OCI-M2 (cell line): Measurements from ENCODE around the gene TEAD4.

Experiments
- DNase-seq: peaks from one replicate; lab custom pipeline; 2025; ENCODE audit not compliant: unreplicated experiment; lab: John Stamatoyannopoulos, UW

Gene TEAD4

GRCh38 chr12:3030821-3031429 is 71.7 kb downstream of the TEAD4 start:
- no peak for DNase-seq

- DNase-seq, result no peak
Observed at GRCh38 chr12:3032161-3032560, 73.0 kb downstream of the TEAD4 start.

GRCh38 chr12:3032770-3033538 is 73.8 kb downstream of the TEAD4 start:
- no peak for DNase-seq

GRCh38 chr12:3033539-3033867 is 74.3 kb downstream of the TEAD4 start:
- DNase-seq, result no peak

GRCh38 chr12:3034067-3034750 is 75.0 kb downstream of the TEAD4 start:
- DNase-seq, result peak; percentile 3

GRCh38 chr12:3035171-3035570 is 76.0 kb downstream of the TEAD4 start:
- no peak for DNase-seq

GRCh38 chr12:3035815-3036702 is 76.9 kb downstream of the TEAD4 start:
- DNase-seq, result no peak

- DNase-seq, result no peak
Observed at GRCh38 chr12:3036901-3037600, 77.9 kb downstream of the TEAD4 start.

- no peak for DNase-seq
Observed at GRCh38 chr12:3038166-3038565, 79.0 kb downstream of the TEAD4 start.

GRCh38 chr12:3038926-3039510 is 79.8 kb downstream of the TEAD4 start:
- DNase-seq, result no peak

- no peak for DNase-seq
Observed at GRCh38 chr12:3040026-3040656, 80.9 kb downstream of the TEAD4 start.

- no peak for DNase-seq
Observed at GRCh38 chr12:3040663-3041544, 81.7 kb downstream of the TEAD4 start.

- peak; percentile 4 for DNase-seq
Observed at GRCh38 chr12:3041558-3042164, 82.5 kb downstream of the TEAD4 start.

- no peak for DNase-seq
Observed at GRCh38 chr12:3042394-3042793, 83.2 kb downstream of the TEAD4 start.

GRCh38 chr12:3042826-3043225 is 83.6 kb downstream of the TEAD4 start:
- no peak for DNase-seq

- DNase-seq, result no peak
Observed at GRCh38 chr12:3043406-3043805, 84.2 kb downstream of the TEAD4 start.

GRCh38 chr12:3044141-3044630 is 85.0 kb downstream of the TEAD4 start:
- DNase-seq, result no peak

- no peak for DNase-seq
Observed at GRCh38 chr12:3045494-3045893, 86.3 kb downstream of the TEAD4 start.
